ENCODE measurements around the gene SHROOM1.
"Not testable (repeated sequence)": the region's sequence is repeated elsewhere in the genome, so short reads cannot be mapped to it uniquely, and the experiment has no call there.

SHROOM1 gene

GRCh38 chr5:132805872-132806271 lies 24.6 kb downstream of the SHROOM1 start:
- DNase-seq, result not testable (repeated sequence)

GRCh38 chr5:132804219-132804618 lies 26.2 kb downstream of the SHROOM1 start:
- not testable (repeated sequence) for DNase-seq

GRCh38 chr5:132802685-132803066 lies 27.8 kb downstream of the SHROOM1 start:
- not testable (repeated sequence) for DNase-seq

GRCh38 chr5:132802044-132802684 lies 28.3 kb downstream of the SHROOM1 start:
- no peak for DNase-seq

- DNase-seq, result no peak
These were observed 29.9 kb downstream of the SHROOM1 start for GRCh38 chr5:132800545-132800944.

- DNase-seq, result no peak
These were observed 31.1 kb downstream of the SHROOM1 start for GRCh38 chr5:132799392-132799791.

GRCh38 chr5:132797651-132798050 lies 32.8 kb downstream of the SHROOM1 start:
- DNase-seq, result no peak

GRCh38 chr5:132791026-132791425 lies 39.4 kb downstream of the SHROOM1 start:
- no peak for DNase-seq

GRCh38 chr5:132790201-132790865 lies 40.1 kb downstream of the SHROOM1 start:
- no peak for DNase-seq

GRCh38 chr5:132788990-132789886 lies 41.2 kb downstream of the SHROOM1 start:
- DNase-seq, result no peak

GRCh38 chr5:132788508-132788907 lies 41.9 kb downstream of the SHROOM1 start:
- DNase-seq, result no peak

- DNase-seq, result no peak
These were observed 43.4 kb downstream of the SHROOM1 start for GRCh38 chr5:132787076-132787475.

GRCh38 chr5:132785864-132786263 lies 44.6 kb downstream of the SHROOM1 start:
- no peak for DNase-seq

GRCh38 chr5:132785365-132785764 lies 45.1 kb downstream of the SHROOM1 start:
- DNase-seq, result no peak

- no peak for DNase-seq
These were observed 48.3 kb downstream of the SHROOM1 start for GRCh38 chr5:132782101-132782500.

- DNase-seq, result no peak
These were observed 49.4 kb downstream of the SHROOM1 start for GRCh38 chr5:132781029-132781428.

- no peak for DNase-seq
These were observed 49.9 kb downstream of the SHROOM1 start for GRCh38 chr5:132780577-132780976.

- no peak for DNase-seq
These were observed 50.5 kb downstream of the SHROOM1 start for GRCh38 chr5:132779961-132780360.

- DNase-seq, result no peak
These were observed 51.6 kb downstream of the SHROOM1 start for GRCh38 chr5:132778856-132779255.

- no peak for DNase-seq
These were observed 52.3 kb downstream of the SHROOM1 start for GRCh38 chr5:132778129-132778528.

GRCh38 chr5:132777209-132778069 lies 53.0 kb downstream of the SHROOM1 start, which contains the start of gene SEPTIN8:
SEPTIN8 (minus strand) TSS chr5:132777239; CDS start chr5:132777137, 102 bp downstream.
- DNase-seq, result no peak

- no peak for DNase-seq
These were observed 53.6 kb downstream of the SHROOM1 start for GRCh38 chr5:132776938-132777208.

All from NCI-H1105 (cell line).